ENCODE data around the gene CACNB4. TPM values are rescaled to one million over a fixed set of nuclear protein-coding genes. Genes with fewer than 3 reads are reported as not detected.

Gene CACNB4
- total RNA-seq, 2 donors from 2014 or later, result 5.6 to 13.8 TPM

DNA sequence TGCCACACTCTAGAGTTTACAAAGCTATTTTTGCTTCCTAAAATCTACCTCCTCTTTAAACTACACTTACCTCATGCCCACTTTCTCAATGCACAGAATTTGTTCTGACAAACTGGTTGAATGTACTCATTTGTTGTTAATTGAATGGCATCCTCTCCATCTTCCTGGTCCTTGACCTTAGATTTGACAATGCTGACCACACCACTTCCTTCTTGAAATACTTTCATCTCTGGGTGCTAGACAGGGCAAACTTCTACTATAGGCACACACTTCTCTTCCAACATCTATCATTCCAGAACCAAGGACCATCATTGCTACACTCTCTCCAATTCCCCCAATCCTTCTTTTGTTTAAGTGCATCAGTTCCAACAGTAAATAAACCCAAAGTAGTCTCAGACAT, 292.9 kb downstream of the CACNB4 start:
- TF ChIP-seq CTCF (IDR thresholded peaks at IDR 0.05), result no peak
- H3K9me3 ChIP-seq, result no peaks in the 10 kb centered on the region
- H3K36me3 ChIP-seq, result peaks cover 19% of the 10 kb centered on the region

DNA sequence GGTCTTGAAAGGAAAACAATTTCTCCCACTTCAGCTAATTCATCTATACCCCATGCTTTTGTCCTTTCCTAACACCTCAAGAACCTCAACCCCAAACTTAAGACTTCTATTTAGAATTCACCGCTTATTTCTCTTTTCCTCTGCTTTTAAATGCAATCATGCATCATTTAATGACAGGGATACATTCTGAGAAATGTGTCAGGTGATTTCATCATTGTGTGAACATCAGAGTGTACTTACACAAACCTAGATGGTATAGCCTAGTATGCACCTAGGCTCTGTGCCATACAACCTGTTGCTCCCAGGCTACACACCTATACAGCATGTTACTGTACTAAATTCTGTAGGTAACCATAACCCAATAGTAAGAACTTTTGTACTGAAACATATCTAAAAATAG, 293.5 kb downstream of the CACNB4 start:
- no peak for DNase-seq (ENCODE audit: low spot score)
- TF ChIP-seq CTCF (IDR thresholded peaks at IDR 0.05), result no peak
- peaks cover 0 to 12% of the 10 kb centered on the region in 2 donors for H3K4me1 ChIP-seq (ENCODE audit: control insufficient read depth in 1 of 2, low read depth in 2 of 2)
- peaks cover 13% of the 10 kb centered on the region for H3K36me3 ChIP-seq
- no peak overlapping the region for H3K4me3 ChIP-seq
- H3K27me3 ChIP-seq (replicated peaks; ENCODE audit: insufficient read depth), result no peaks in the 10 kb centered on the region
- H3K9me3 ChIP-seq, result no peaks in the 10 kb centered on the region
- no peak for ATAC-seq (ENCODE audit: insufficient number of reproducible peaks, low FRiP score, low read depth)
- no peak overlapping the region for H3K27ac ChIP-seq

More for the DNA sequence above, 292.9 kb downstream of the CACNB4 start:
- ATAC-seq (ENCODE audit: insufficient number of reproducible peaks, low FRiP score, low read depth) (no peak), DNase-seq (ENCODE audit: low spot score) (no peak)
- Histone ChIP-seq H3K27me3 (replicated peaks; ENCODE audit: insufficient read depth) (no peaks in the 10 kb centered on the region), H3K4me3 (no peak overlapping the region), H3K27ac (no peak overlapping the region), H3K4me1 (ENCODE audit: control insufficient read depth in 1 of 2, low read depth in 2 of 2) (peaks cover 0 to 12% of the 10 kb centered on the region in 2 donors)

DNA sequence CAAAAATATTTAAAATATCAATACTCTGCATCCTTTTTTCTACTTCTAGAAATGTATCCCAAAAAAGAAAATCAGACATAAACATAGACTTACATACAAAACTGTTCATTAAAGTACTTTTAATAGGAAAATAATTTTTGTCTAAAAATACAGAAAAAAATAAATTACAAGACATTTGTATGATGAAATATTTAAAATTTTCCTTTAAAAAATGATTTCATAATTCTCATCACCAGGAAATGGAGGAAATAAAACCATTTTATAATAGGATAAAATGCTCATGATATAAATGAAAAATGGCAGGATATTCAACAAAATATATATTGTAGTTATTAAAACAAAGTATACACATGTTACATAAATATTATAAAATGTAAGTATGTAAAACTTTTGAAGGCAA, 295.0 kb downstream of the CACNB4 start:
- Histone ChIP-seq H3K9me3 (no peaks in the 10 kb centered on the region), H3K27ac (no peak overlapping the region), H3K36me3 (peaks cover 11% of the 10 kb centered on the region), H3K27me3 (replicated peaks; ENCODE audit: insufficient read depth) (no peaks in the 10 kb centered on the region), H3K4me3 (no peak overlapping the region), H3K4me1 (ENCODE audit: control insufficient read depth in 1 of 2, low read depth in 2 of 2) (peaks cover 0 to 10% of the 10 kb centered on the region in 2 donors)
- ATAC-seq (ENCODE audit: insufficient number of reproducible peaks, low FRiP score, low read depth) (no peak), DNase-seq (ENCODE audit: low spot score) (no peak)
- TF ChIP-seq CTCF (IDR thresholded peaks at IDR 0.05), result no peak

DNA sequence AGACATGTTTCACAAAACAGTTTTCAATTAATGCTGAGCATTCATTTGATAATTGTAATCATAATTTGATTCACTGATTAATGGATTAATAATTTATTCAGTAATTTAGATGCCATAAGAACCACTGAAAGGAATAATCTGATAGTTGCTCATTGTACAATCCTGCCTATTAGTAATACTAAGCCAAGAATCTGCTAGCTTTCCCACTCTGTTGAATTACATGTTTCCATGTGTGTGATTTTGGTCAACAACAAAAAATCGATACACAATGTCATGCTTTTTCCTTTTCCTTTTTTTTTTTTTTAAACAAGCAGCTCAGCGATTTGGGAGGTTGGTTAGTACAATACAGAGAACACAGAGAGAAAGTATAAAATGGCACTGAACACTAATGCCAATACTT, 296.5 kb downstream of the CACNB4 start:
- no peak for TF ChIP-seq CTCF (IDR thresholded peaks at IDR 0.05)
- Histone ChIP-seq H3K27me3 (replicated peaks; ENCODE audit: insufficient read depth) (no peaks in the 10 kb centered on the region), H3K4me3 (no peak overlapping the region), H3K27ac (no peak overlapping the region), H3K9me3 (no peaks in the 10 kb centered on the region), H3K4me1 (ENCODE audit: control insufficient read depth in 1 of 2, low read depth in 2 of 2) (peaks cover 0 to under 1% of the 10 kb centered on the region in 2 donors), H3K36me3 (peaks cover 11% of the 10 kb centered on the region)
- DNase-seq (ENCODE audit: low spot score) (no peak), ATAC-seq (ENCODE audit: insufficient number of reproducible peaks, low FRiP score, low read depth) (no peak)

DNA sequence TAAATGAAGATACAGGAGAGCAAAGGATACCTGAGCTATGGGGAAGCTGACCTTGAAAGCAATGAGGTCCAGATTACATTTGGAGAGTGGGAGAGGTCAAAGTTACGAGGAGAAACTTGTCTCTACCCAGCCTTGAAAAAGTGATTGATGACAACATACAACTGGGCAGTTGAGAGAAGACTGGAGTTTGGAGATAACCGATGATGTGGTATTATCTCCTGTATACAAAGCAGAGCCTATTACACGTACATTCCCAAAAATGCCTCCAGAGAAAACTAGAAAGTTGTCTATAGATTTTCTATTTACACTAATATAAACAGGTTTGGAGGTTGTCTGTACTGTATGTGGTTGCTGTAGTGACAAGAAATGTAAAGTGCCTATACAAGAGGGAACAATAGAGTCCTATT, 299.0 kb downstream of the CACNB4 start:
- no peak for TF ChIP-seq CTCF (IDR thresholded peaks at IDR 0.05)
- H3K27me3 ChIP-seq (replicated peaks; ENCODE audit: insufficient read depth), result no peaks in the 10 kb centered on the region
- ATAC-seq (ENCODE audit: insufficient number of reproducible peaks, low FRiP score, low read depth), result no peak
- no peak overlapping the region for H3K27ac ChIP-seq
- no peak overlapping the region for H3K4me3 ChIP-seq
- H3K36me3 ChIP-seq, result peaks cover 4% of the 10 kb centered on the region
- H3K4me1 ChIP-seq (ENCODE audit: control insufficient read depth in 1 of 2, low read depth in 2 of 2), result peaks cover 0 to 7% of the 10 kb centered on the region in 2 donors
- DNase-seq (ENCODE audit: low spot score), result no peak
- no peaks in the 10 kb centered on the region for H3K9me3 ChIP-seq
